Measurements from ENCODE around the gene KLHDC3. TPM values are rescaled to one million over a fixed set of nuclear protein-coding genes. Genes with fewer than 3 reads are reported as not detected.
"Not testable (repeated sequence)": the region's sequence is repeated elsewhere in the genome, so short reads cannot be mapped to it uniquely, and the experiment has no call there.

KLHDC3 gene
- total RNA-seq, 1 donor from 2014 or later: 70.6 TPM

- H3K27me3 ChIP-seq (ENCODE audit: control insufficient read depth, insufficient read depth, low read length): no peaks in the 10 kb centered on the region
- TF ChIP-seq, protein P1, sequence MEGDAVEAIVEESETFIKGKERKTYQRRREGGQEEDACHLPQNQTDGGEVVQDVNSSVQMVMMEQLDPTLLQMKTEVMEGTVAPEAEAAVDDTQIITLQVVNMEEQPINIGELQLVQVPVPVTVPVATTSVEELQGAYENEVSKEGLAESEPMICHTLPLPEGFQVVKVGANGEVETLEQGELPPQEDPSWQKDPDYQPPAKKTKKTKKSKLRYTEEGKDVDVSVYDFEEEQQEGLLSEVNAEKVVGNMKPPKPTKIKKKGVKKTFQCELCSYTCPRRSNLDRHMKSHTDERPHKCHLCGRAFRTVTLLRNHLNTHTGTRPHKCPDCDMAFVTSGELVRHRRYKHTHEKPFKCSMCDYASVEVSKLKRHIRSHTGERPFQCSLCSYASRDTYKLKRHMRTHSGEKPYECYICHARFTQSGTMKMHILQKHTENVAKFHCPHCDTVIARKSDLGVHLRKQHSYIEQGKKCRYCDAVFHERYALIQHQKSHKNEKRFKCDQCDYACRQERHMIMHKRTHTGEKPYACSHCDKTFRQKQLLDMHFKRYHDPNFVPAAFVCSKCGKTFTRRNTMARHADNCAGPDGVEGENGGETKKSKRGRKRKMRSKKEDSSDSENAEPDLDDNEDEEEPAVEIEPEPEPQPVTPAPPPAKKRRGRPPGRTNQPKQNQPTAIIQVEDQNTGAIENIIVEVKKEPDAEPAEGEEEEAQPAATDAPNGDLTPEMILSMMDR (IDR thresholded peaks at IDR 0.05; ENCODE audit: insufficient read depth, low read length, severe bottlenecking): no peak
- peaks cover 2% of the 10 kb centered on the region for H3K36me3 ChIP-seq (ENCODE audit: control insufficient read depth, insufficient read depth, low read length)
- DNase-seq (ENCODE audit: low read depth) (no peak), FAIRE-seq (no peak)
- H3K4me3 ChIP-seq (ENCODE audit: low read depth, low read length): no peak overlapping the region
Observed at GRCh38 chr6:42993445-42993844, 20.6 kb upstream of the KLHDC3 start.

- H3K4me3 ChIP-seq (ENCODE audit: low read depth, low read length): no peak overlapping the region
- no peak for DNase-seq (ENCODE audit: low read depth)
- TF ChIP-seq, protein P1 (IDR thresholded peaks at IDR 0.05; ENCODE audit: insufficient read depth, low read length, severe bottlenecking): no peak
- H3K36me3 ChIP-seq (ENCODE audit: control insufficient read depth, insufficient read depth, low read length): peaks cover 2% of the 10 kb centered on the region
- no peak for FAIRE-seq
- H3K27me3 ChIP-seq (ENCODE audit: control insufficient read depth, insufficient read depth, low read length): no peaks in the 10 kb centered on the region
Observed at GRCh38 chr6:42996513-42996912, 17.5 kb upstream of the KLHDC3 start.

DNA sequence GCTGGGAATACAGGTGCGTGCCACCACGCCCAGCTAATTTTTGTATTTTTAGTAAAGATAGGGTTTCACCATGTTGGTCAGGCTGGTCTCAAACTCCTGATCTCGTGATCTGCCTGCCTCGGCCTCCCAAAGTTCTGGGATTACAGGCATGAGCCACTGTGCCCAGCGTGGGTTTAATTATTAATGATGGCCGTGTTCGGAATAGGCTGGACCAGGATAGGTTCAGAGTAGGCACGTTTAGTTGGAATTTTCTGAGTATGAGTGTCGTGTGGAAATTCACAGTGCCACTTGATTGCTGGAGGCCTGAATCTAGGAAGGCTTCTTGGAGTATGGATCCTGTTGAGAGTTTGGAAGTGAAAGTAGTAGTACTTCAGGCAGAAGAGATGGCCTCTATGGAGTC lies 15.8 kb upstream of the KLHDC3 start:
- H3K27me3 ChIP-seq (ENCODE audit: control insufficient read depth, insufficient read depth, low read length); H3K36me3 ChIP-seq (ENCODE audit: control insufficient read depth, insufficient read depth, low read length); H3K4me3 ChIP-seq (ENCODE audit: low read depth, low read length); DNase-seq (ENCODE audit: low read depth); FAIRE-seq: not testable (repeated sequence)

DNA sequence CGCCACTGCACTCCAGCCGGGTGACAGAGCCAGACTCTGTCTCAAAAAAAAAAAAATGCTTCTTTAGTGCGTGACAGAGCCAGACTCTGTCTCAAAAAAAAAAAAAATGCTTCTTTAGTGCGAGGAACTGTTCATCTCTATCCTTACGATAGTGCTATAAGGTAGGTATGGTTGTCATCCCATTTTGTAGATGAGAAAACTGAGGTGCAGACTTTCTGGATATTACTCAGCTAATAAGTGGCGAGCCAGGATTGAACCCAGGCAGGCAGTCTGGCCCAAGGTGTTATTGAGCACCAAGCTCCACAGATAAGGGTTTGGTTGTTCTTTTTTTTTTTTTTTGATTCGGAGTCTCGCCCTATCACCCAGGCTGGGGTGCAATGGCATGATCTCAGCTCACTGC lies 12.2 kb upstream of the KLHDC3 start:
- FAIRE-seq (no peak), DNase-seq (ENCODE audit: low read depth) (no peak)
- TF ChIP-seq, protein P1 (IDR thresholded peaks at IDR 0.05; ENCODE audit: insufficient read depth, low read length, severe bottlenecking): no peak
- Histone ChIP-seq H3K4me3 (ENCODE audit: low read depth, low read length) (no peak overlapping the region), H3K36me3 (ENCODE audit: control insufficient read depth, insufficient read depth, low read length) (peaks cover 6% of the 10 kb centered on the region), H3K27me3 (ENCODE audit: control insufficient read depth, insufficient read depth, low read length) (no peaks in the 10 kb centered on the region)

- peak; percentile 74 for DNase-seq (ENCODE audit: low read depth)
Observed at GRCh38 chr6:43005844-43006243, 8.2 kb upstream of the KLHDC3 start.

DNA sequence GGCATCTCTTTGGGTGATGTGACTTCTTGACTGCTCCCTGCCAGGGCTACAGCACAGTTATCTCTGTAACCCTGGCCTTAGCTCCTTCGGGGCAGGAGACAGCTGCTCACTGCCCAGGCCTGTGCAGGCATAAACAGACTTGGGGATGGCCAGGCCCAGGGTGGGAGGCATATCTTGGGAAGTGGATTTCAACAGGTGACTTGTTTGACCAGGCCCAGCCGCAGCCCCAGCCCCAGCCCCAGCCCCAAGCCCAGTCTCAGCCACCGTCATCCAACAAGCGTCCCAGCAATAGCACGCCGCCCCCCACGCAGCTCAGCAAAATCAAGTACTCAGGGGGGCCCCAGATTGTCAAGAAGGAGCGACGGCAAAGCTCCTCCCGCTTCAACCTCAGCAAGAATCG lies 7.8 kb upstream of the KLHDC3 start:
- H3K27me3 ChIP-seq (ENCODE audit: control insufficient read depth, insufficient read depth, low read length): no peaks in the 10 kb centered on the region
- DNase-seq (ENCODE audit: low read depth) (no peak), FAIRE-seq (no peak)
- H3K36me3 ChIP-seq (ENCODE audit: control insufficient read depth, insufficient read depth, low read length): peaks cover 24% of the 10 kb centered on the region
- H3K4me3 ChIP-seq (ENCODE audit: low read depth, low read length): no peak overlapping the region
- TF ChIP-seq, protein P1 (IDR thresholded peaks at IDR 0.05; ENCODE audit: insufficient read depth, low read length, severe bottlenecking): no peak

More at GRCh38 chr6:43005844-43006243, 8.2 kb upstream of the KLHDC3 start:
- Histone ChIP-seq H3K36me3 (ENCODE audit: control insufficient read depth, insufficient read depth, low read length) (peaks cover 20% of the 10 kb centered on the region), H3K27me3 (ENCODE audit: control insufficient read depth, insufficient read depth, low read length) (no peaks in the 10 kb centered on the region), H3K4me3 (ENCODE audit: low read depth, low read length) (no peak overlapping the region)
- FAIRE-seq: no peak
- TF ChIP-seq, protein P1 (IDR thresholded peaks at IDR 0.05; ENCODE audit: insufficient read depth, low read length, severe bottlenecking): no peak

All from bronchial epithelial cell (primary cell).